K562 (cell line): ENCODE measurements around the gene TMOD3. TPM values are rescaled to one million over a fixed set of nuclear protein-coding genes. Genes with fewer than 3 reads are reported as not detected.

Experiments
- ATAC-seq: fragments of 200-7000 bp; cut with Tn5 transposase; 3 replicates; pipeline ENCODE4 v1.9.1; 2020; ENCODE audit warnings: moderate library complexity
- BruUV-seq: library from RNA; stranded (reverse); fragments of 400-500 nt; replicated peaks from 2 replicates; lab custom pipeline; 2021; lab: Mats Ljungman, UMichigan
- CTCF ChIA-PET: fragments of 300-600 bp; formaldehyde crosslinking; extraction: SDS; loops from one replicate; lab custom pipeline; 2021; ENCODE audit warnings: low intra/inter-chr PET ratio; lab: Yijun Ruan, JAX
- POLR2A ChIA-PET: fragments of 300-600, 350-650 bp; sonication (Branson Sonifier 250); formaldehyde crosslinking; extraction: SDS; loops from one replicate; lab custom pipeline; 2021; ENCODE audit warnings: antibody characterized with exemption, inconsistent platforms; lab: Yijun Ruan, JAX
- DNase-seq, 4 experiments: peaks; one replicate each; pipeline versions ENCODE4 v3.0.0 to v3.0.0-alpha.2; 2011 to 2018; ENCODE audit warnings: low spot score in 3 of 4, mixed read lengths in 3 of 4; ENCODE audit errors: extremely low read depth in 1 of 4
- FAIRE-seq: peaks from 2 replicates; lab custom pipeline; 2011; peaks lifted over from hg19 to GRCh38; lab: Jason Lieb, UNC
- H2AFZ ChIP-seq: 2 replicates; pipeline ENCODE4 v1.6.0; 2011; ENCODE audit warnings: low read depth, low read length, control low read depth, inconsistent platforms
- H3K27ac ChIP-seq: fragments of 200-600 bp; 3 replicates; pipeline ENCODE4 v1.8.0; 2011; ENCODE audit warnings: low read depth, mild to moderate bottlenecking, control low read depth, inconsistent platforms, low read length, moderate library complexity, mixed read lengths; ENCODE audit errors: extremely low read depth
- H3K27me3 ChIP-seq, 2 experiments: fragments of 300-600 bp in 1 of 2; 2 replicates in 1 of 2; 3 replicates in 1 of 2; pipeline versions ENCODE4 v1.6.0 to v1.8.0; 2011; ENCODE audit warnings: inconsistent platforms in 2 of 2, low read length in 2 of 2, mild to moderate bottlenecking in 1 of 2, mixed read lengths in 1 of 2, moderate library complexity in 1 of 2; ENCODE audit not compliant: control insufficient read depth in 2 of 2, insufficient read depth in 2 of 2
- H3K36me3 ChIP-seq: fragments of 300-600 bp; 3 replicates; pipeline ENCODE4 v1.8.0; 2011; ENCODE audit warnings: mild to moderate bottlenecking, low read length, inconsistent platforms; ENCODE audit not compliant: control insufficient read depth, insufficient read depth
- H3K4me1 ChIP-seq, 2 experiments: fragments of 200-600 bp in 1 of 2; replicated peaks in 1 of 2; 2 replicates in 1 of 2; 3 replicates in 1 of 2; pipeline versions ENCODE4 v1.5.1 to v1.8.0; 2011; ENCODE audit warnings: inconsistent platforms in 2 of 2, low read length in 2 of 2, mild to moderate bottlenecking in 1 of 2, mixed read lengths in 1 of 2, moderate library complexity in 1 of 2; ENCODE audit not compliant: control insufficient read depth in 2 of 2, insufficient read depth in 2 of 2
- H3K4me2 ChIP-seq: 2 replicates; pipeline ENCODE4 v1.6.1; 2011; ENCODE audit warnings: low read length, control low read depth, inconsistent platforms, mixed read lengths; ENCODE audit not compliant: insufficient read depth
- H3K4me3 ChIP-seq: fragments of 200-600 bp; sonication (generic), shearing (Covaris generic); 2 replicates; pipeline ENCODE4 v1.5.1; 2016; ENCODE audit warnings: control low read depth, inconsistent platforms
- H3K79me2 ChIP-seq: fragments of 200-600 bp; 3 replicates; pipeline ENCODE4 v1.8.0; 2011; ENCODE audit warnings: low read length, inconsistent platforms; ENCODE audit not compliant: control insufficient read depth, insufficient read depth
- H3K9ac ChIP-seq, 2 experiments: 2 replicates each; pipeline versions ENCODE4 v1.6.0 to v1.6.1; 2011; ENCODE audit warnings: low read depth in 2 of 2, low read length in 2 of 2, control low read depth in 1 of 2, inconsistent platforms in 1 of 2, mild to moderate bottlenecking in 1 of 2, mixed read lengths in 1 of 2; ENCODE audit not compliant: insufficient read depth in 1 of 2
- H3K9me1 ChIP-seq: one replicate; pipeline ENCODE4 v1.6.0; 2011; ENCODE audit warnings: inconsistent platforms, mild to moderate bottlenecking, low read length, moderate library complexity; ENCODE audit not compliant: control insufficient read depth, insufficient read depth
- H3K9me3 ChIP-seq: replicated peaks from 2 replicates; pipeline ENCODE4 v1.5.1; 2011; ENCODE audit warnings: low read depth, low read length, inconsistent platforms; ENCODE audit not compliant: control insufficient read depth, insufficient read depth
- H4K20me1 ChIP-seq: replicated peaks from 2 replicates; pipeline ENCODE4 v1.6.1; 2011; ENCODE audit warnings: low read length, inconsistent platforms, mixed read lengths; ENCODE audit not compliant: control insufficient read depth, insufficient read depth
- ATF1 ChIP-seq, 2 experiments: fragments of 450-650 bp in 1 of 2; IDR thresholded peaks; 2 replicates each; pipeline ENCODE4 v1.6.1; 2016; ENCODE audit warnings: missing compliant biosample characterization in 1 of 2, missing genetic modification characterization in 1 of 2
- STAG1 ChIP-seq: sonication (generic); formaldehyde crosslinking; IDR thresholded peaks from 2 replicates; pipeline ENCODE4 v1.5.0; 2020; ENCODE audit warnings: missing genetic modification reagents, borderline replicate concordance
- TAF7 ChIP-seq: fragments of 450-650 bp; IDR thresholded peaks from 2 replicates; pipeline ENCODE4 v1.6.1; 2016; ENCODE audit warnings: missing genetic modification characterization, missing compliant biosample characterization
- THRAP3 ChIP-seq: fragments of 450-650 bp; IDR thresholded peaks from 2 replicates; pipeline ENCODE4 v1.6.1; 2016; ENCODE audit warnings: mild to moderate bottlenecking, inconsistent platforms, borderline replicate concordance
- ZNF274 ChIP-seq: IDR thresholded peaks from 2 replicates; pipeline ENCODE4 v1.6.1; 2011; ENCODE audit warnings: low read depth, mild to moderate bottlenecking, low read length, moderate library complexity, borderline replicate concordance
- WGBS: fragments of 100-300 bp; shearing (Covaris generic); methylation state at CpG from one replicate; pipeline ENCODE4 v1.1.6; 2016; ENCODE audit warnings: low coverage, mixed read lengths; ENCODE audit not compliant: insufficient coverage; ENCODE audit errors: missing lambda C conversion rate; 5-methylcytosine and 5-hydroxymethylcytosine counted together
- in situ Hi-C: fragments of 300-500 bp; cut with MboI; formaldehyde crosslinking; loops from 4 replicates; pipeline ENCODE4 v1.15.0; 2018; ENCODE audit warnings: inconsistent platforms, mixed read lengths
- intact Hi-C: fragments of 100-400 bp; cut with micrococcal nuclease; formaldehyde crosslinking; loops from 2 replicates; pipeline ENCODE4 v1.14.2; 2022
- polyA plus RNA-seq, 8 experiments: library from polyadenylated mRNA; depleted of rRNA in 4 of 8; stranded (reverse) in 5 of 8; unstranded in 3 of 8; fragments of >200 nt; fragmentation: Nextera tagmentation in 2 of 8; fragmentation: Illumina TruSeq in 1 of 8; extraction: Ambion mirVana in 2 of 8; extraction: Trizol in 1 of 8; gene quantifications; 2 replicates each; pipeline versions ENCODE4 v1.2.1 to v1.2.3, GENCODE V29; 2011 to 2014; ENCODE audit warnings: inconsistent platforms in 1 of 8, missing spikeins in 1 of 8
- total RNA-seq, 7 experiments: library from RNA; depleted of rRNA in 6 of 7; stranded (reverse); fragments of >200 nt in 6 of 7; fragmentation: Illumina TruSeq in 2 of 7; extraction: Trizol in 2 of 7; gene quantifications; 2 replicates each; pipeline versions ENCODE4 v1.2.1 to v1.2.3, GENCODE V29; 2011 to 2021; ENCODE audit warnings: low replicate concordance in 1 of 7
- TF ChIP-seq, protein P1 (sequence below): sonication (generic); formaldehyde crosslinking; IDR thresholded peaks from 2 replicates; pipeline ENCODE4 v1.5.0; 2020; ENCODE audit warnings: missing genetic modification reagents
- TF ChIP-seq, protein P2 (sequence below): sonication (generic); formaldehyde crosslinking; IDR thresholded peaks from 2 replicates; pipeline ENCODE4 v1.8.1; 2023; ENCODE audit warnings: mild to moderate bottlenecking, missing genetic modification reagents
- TF ChIP-seq, protein P3 (sequence below), 2 experiments: fragments of 450-650 bp; IDR thresholded peaks; 2 replicates each; pipeline ENCODE4 v1.6.1; 2016; ENCODE audit warnings: mild to moderate bottlenecking in 2 of 2, borderline replicate concordance in 1 of 2, low read depth in 1 of 2, moderate library complexity in 1 of 2

TMOD3 gene
- total and polyA plus RNA-seq, 9 of the 15 experiments (the other 6 are each of a cell fraction or from before 2014, with no cell fraction given) = 6.8 to 45.0 (median 30.9) TPM

DNA sequence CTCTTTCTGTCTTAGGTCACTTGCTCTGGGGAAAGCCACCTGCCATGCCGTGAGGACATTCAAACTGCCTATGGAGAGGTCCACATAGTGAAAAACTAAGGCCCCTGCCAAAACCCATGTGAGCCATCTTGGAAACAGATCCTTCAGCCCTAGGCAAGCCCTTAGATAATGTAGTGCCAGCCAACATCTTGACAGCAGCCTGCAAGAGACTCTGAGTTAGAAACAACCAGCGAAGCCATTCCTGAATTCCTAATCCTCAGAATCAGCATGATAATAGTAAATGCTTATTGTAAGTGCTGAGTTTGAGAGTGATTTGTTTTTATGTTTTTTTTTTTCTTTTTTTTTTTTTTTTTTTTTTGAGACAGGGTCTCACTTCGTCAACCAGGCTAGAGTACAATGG, 101.6 kb downstream of the TMOD3 start:
- 81% methylated on average over 2 of the region's 3 CpGs for WGBS
- no peak overlapping the region for H3K4me2 ChIP-seq
- no peak; the same call in 2 of the 3 replicates for ATAC-seq
- CTCF ChIA-PET = no interaction called here
- H3K9me3 ChIP-seq = no peaks in the 10 kb centered on the region
- POLR2A ChIA-PET = interaction anchor here (1.5 kb wide), 1 partner anchor 17 kb away, joined by 5 read pairs; no protein-coding TSS in a partner anchor
- in situ Hi-C loops = no loop called here
- H3K27me3 ChIP-seq = no peaks in the 10 kb centered on the region
- BruUV-seq = no TSS peak
- no peaks in the 10 kb centered on the region for H4K20me1 ChIP-seq
- no peak for FAIRE-seq
- intact Hi-C loops = no loop called here
- no peak for DNase-seq
- peaks cover 12% of the 10 kb centered on the region; the same call in 1 of the 3 replicates for H3K36me3 ChIP-seq
- H3K79me2 ChIP-seq = no peaks in the 10 kb centered on the region
- no peak overlapping the region for H3K4me3 ChIP-seq
- no peaks in the 10 kb centered on the region for H3K9me1 ChIP-seq
- no peak overlapping the region for H2AFZ ChIP-seq
- H3K4me1 ChIP-seq = no peaks in the 10 kb centered on the region
- H3K27ac ChIP-seq = no peak overlapping the region
- H3K9ac ChIP-seq = no peak overlapping the region
- no peak for TF ChIP-seq TAF7 (tag)
- no peak for TF ChIP-seq THRAP3
- no peak for TF ChIP-seq ATF1 (CRISPR knock-in tag; IDR thresholded peaks at IDR 0.05)
- no peak for TF ChIP-seq ATF1 (tag; IDR thresholded peaks at IDR 0.05)
- TF ChIP-seq, protein P1, sequence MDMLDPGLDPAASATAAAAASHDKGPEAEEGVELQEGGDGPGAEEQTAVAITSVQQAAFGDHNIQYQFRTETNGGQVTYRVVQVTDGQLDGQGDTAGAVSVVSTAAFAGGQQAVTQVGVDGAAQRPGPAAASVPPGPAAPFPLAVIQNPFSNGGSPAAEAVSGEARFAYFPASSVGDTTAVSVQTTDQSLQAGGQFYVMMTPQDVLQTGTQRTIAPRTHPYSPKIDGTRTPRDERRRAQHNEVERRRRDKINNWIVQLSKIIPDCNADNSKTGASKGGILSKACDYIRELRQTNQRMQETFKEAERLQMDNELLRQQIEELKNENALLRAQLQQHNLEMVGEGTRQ (CRISPR knock-in tag) = no peak
- TF ChIP-seq, protein P2, sequence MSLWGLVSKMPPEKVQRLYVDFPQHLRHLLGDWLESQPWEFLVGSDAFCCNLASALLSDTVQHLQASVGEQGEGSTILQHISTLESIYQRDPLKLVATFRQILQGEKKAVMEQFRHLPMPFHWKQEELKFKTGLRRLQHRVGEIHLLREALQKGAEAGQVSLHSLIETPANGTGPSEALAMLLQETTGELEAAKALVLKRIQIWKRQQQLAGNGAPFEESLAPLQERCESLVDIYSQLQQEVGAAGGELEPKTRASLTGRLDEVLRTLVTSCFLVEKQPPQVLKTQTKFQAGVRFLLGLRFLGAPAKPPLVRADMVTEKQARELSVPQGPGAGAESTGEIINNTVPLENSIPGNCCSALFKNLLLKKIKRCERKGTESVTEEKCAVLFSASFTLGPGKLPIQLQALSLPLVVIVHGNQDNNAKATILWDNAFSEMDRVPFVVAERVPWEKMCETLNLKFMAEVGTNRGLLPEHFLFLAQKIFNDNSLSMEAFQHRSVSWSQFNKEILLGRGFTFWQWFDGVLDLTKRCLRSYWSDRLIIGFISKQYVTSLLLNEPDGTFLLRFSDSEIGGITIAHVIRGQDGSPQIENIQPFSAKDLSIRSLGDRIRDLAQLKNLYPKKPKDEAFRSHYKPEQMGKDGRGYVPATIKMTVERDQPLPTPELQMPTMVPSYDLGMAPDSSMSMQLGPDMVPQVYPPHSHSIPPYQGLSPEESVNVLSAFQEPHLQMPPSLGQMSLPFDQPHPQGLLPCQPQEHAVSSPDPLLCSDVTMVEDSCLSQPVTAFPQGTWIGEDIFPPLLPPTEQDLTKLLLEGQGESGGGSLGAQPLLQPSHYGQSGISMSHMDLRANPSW (CRISPR knock-in tag) = no peak
- TF ChIP-seq ZNF274 = no peak
- no peak for TF ChIP-seq STAG1 (CRISPR knock-in tag)
- TF ChIP-seq, protein P3, sequence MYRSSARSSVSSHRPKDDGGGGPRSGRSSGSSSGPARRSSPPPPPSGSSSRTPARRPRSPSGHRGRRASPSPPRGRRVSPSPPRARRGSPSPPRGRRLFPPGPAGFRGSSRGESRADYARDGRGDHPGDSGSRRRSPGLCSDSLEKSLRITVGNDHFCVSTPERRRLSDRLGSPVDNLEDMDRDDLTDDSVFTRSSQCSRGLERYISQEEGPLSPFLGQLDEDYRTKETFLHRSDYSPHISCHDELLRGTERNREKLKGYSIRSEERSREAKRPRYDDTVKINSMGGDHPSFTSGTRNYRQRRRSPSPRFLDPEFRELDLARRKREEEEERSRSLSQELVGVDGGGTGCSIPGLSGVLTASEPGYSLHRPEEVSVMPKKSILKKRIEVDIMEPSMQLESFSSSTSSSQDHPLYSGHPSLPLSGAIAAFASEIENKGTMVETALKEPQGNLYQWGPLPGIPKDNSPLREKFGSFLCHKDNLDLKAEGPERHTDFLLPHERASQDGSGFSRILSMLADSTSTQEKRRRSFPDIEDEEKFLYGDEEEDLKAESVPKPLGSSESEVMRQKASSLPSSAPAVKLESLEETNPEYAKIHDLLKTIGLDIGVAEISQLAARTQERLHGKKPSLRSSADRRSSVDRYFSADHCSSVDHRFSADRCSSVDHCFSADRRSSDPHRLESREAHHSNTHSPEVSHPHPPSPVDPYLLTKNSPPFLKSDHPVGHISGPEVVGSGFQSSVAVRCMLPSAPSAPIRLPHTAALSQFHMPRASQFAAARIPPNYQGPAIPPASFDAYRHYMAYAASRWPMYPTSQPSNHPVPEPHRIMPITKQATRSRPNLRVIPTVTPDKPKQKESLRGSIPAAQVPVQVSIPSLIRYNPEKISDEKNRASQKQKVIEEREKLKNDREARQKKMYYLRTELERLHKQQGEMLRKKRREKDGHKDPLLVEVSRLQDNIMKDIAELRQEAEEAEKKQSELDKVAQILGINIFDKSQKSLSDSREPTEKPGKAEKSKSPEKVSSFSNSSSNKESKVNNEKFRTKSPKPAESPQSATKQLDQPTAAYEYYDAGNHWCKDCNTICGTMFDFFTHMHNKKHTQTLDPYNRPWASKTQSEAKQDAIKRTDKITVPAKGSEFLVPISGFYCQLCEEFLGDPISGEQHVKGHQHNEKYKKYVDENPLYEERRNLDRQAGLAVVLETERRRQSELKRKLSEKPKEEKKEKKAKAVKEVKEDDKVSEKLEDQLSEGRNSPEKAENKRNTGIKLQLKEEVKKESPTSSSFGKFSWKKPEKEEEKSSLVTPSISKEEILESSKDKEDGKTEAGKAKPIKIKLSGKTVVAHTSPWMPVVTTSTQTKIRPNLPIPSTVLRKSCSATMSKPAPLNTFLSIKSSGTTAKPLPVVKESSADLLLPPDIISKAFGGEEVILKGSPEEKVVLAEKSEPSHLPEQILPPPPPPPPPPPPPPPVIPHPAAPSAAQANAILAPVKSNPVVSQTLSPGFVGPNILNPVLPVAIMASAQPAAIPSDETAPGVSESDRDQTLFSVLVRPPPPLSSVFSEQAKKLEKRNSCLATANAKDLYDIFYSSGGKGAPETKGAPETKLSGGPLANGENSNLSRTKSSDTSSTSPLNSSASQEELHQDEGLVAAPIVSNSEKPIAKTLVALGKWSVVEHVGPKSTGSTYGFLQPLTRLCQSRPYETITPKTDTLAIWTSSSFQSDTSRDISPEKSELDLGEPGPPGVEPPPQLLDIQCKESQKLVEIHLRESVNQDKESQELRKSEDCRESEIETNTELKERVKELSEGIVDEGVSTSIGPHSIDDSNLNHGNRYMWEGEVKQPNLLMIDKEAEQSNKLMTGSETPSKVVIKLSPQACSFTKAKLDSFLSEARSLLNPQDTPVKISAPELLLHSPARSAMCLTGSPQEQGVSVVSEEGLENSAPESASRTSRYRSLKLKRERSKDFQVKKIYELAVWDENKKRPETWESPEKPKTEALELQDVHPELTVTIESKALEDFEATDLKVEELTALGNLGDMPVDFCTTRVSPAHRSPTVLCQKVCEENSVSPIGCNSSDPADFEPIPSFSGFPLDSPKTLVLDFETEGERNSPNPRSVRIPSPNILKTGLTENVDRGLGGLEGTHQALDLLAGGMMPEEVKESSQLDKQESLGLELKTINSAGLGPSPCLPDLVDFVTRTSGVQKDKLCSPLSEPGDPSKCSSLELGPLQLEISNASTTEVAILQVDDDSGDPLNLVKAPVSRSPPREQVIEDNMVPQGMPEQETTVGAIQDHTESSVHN (IDR thresholded peaks at IDR 0.05; ENCODE audit: borderline replicate concordance in 1 of 2, low read depth in 1 of 2) = no peak
